Fibroblast of villous mesenchyme (primary cell): ENCODE data around the gene SIN3A. TPM values are rescaled to one million over a fixed set of nuclear protein-coding genes. Genes with fewer than 3 reads are reported as not detected.

Experiments used
- DNase-seq: peaks from one replicate; pipeline ENCODE4 v3.0.0-alpha.2; 2010; ENCODE audit warnings: low read depth
- H3K4me3 ChIP-seq: 2 replicates; pipeline ENCODE4 v1.5.1; 2011; ENCODE audit warnings: low read depth, mild to moderate bottlenecking, low read length
- total RNA-seq: library from RNA; depleted of rRNA; stranded (reverse); fragments of >200 nt; gene quantifications from 2 replicates; pipeline ENCODE4 v1.2.3, GENCODE V29; 2012
- TF ChIP-seq, protein P1 (sequence below): IDR thresholded peaks from 2 replicates; pipeline ENCODE4 v1.5.1; 2012; ENCODE audit warnings: low read depth, mild to moderate bottlenecking, low read length; ENCODE audit not compliant: insufficient read depth

SIN3A gene
- total RNA-seq, 1 donor = 35.0 TPM

DNA sequence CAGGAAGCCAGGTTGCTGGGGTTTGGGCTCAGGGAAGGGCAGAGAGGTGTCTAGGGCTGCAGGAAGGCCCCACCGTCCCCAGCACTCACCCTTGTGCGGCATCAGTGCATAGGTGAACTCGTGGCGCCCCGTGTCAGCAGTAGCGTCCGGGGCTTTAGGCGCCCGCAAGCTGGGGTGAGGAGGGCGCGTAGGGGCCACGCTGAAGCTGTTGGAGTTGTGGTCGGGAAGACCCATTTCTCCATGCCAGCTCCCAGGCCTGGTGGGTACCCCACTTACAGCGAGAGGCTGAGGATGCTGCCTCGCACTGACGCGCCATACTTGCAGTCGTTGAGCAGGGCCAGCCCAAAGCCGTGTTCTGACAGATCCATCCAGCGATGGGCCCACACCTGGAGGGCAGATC, 95.0 kb downstream of the SIN3A start:
- DNase-seq = no peak
- no peak overlapping the region for H3K4me3 ChIP-seq
- TF ChIP-seq, protein P1, sequence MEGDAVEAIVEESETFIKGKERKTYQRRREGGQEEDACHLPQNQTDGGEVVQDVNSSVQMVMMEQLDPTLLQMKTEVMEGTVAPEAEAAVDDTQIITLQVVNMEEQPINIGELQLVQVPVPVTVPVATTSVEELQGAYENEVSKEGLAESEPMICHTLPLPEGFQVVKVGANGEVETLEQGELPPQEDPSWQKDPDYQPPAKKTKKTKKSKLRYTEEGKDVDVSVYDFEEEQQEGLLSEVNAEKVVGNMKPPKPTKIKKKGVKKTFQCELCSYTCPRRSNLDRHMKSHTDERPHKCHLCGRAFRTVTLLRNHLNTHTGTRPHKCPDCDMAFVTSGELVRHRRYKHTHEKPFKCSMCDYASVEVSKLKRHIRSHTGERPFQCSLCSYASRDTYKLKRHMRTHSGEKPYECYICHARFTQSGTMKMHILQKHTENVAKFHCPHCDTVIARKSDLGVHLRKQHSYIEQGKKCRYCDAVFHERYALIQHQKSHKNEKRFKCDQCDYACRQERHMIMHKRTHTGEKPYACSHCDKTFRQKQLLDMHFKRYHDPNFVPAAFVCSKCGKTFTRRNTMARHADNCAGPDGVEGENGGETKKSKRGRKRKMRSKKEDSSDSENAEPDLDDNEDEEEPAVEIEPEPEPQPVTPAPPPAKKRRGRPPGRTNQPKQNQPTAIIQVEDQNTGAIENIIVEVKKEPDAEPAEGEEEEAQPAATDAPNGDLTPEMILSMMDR = no peak

GRCh38 chr15:75356006-75356405, 95.5 kb downstream of the SIN3A start:
- DNase-seq = no peak
- TF ChIP-seq, protein P1 = no peak
- H3K4me3 ChIP-seq = no peak overlapping the region

- no peak for DNase-seq
- no peak overlapping the region for H3K4me3 ChIP-seq
- TF ChIP-seq, protein P1 = no peak
Observed at GRCh38 chr15:75355369-75355768, 96.1 kb downstream of the SIN3A start.

DNA sequence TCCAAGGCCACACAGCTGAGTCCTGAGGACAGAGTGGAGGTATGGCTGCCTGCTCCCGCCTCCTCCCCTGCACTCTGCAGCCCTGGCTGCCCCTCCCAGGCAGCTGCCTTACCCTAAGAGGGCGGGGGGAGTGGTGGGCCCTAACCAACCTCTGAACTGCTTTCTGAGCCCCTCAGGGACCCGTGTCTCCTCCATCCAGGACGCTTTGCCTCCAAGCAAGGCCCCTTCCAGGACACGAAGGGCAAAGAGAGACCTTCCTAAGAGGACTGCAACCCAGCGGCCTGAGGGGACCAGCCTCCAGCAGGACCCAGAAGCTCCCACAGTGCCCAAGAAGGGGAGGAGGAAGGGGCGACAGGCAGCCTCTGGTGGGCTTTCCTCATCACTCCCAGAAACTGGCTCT, 97.0 kb downstream of the SIN3A start:
- TF ChIP-seq, protein P1 = no peak
- H3K4me3 ChIP-seq = no peak overlapping the region
- no peak for DNase-seq

DNA sequence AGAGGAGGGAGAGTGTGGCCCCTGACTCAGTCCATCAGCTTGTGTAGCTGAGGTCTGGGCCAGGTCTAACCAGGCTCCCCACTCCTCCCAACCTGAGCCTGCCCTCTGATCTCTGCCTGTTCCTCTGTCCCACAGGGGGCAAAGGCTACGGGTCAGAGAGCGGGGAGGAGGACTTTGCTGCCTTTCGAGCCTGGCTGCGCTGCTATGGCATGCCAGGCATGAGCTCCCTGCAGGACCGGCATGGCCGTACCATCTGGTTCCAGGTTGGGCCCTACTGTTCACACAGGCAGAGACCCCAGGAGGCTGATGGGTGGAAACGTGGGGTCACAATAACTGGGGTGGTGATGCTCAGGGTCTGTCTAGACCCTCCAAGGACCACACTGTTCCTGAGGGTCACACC, 97.9 kb downstream of the SIN3A start:
- H3K4me3 ChIP-seq = no peak overlapping the region
- no peak for DNase-seq
- TF ChIP-seq, protein P1 = no peak

- TF ChIP-seq, protein P1 = no peak
- no peak overlapping the region for H3K4me3 ChIP-seq
- DNase-seq = no peak
Observed at GRCh38 chr15:75352186-75353080, 99.1 kb downstream of the SIN3A start.
